Endothelial cell of umbilical vein (primary cell): ENCODE data around the gene S100A10. TPM values are rescaled to one million over a fixed set of nuclear protein-coding genes. Genes with fewer than 3 reads are reported as not detected.

Experiments used
- BruUV-seq: library from RNA; stranded (reverse); fragments of 400-500 nt; replicated peaks from 2 replicates; lab custom pipeline; 2021; lab: Mats Ljungman, UMichigan
- CTCF ChIA-PET: fragments of 300-600, 350-600 bp; sonication (Branson Sonifier 250); formaldehyde crosslinking; loops from one replicate; lab custom pipeline; 2021; ENCODE audit warnings: antibody characterized with exemption, inconsistent platforms; lab: Charles Lee
- POLR2A ChIA-PET: fragments of 300-600, 350-600 bp; sonication (Branson Sonifier 250); formaldehyde crosslinking; loops from one replicate; lab custom pipeline; 2021; ENCODE audit warnings: antibody characterized with exemption, inconsistent platforms; lab: Charles Lee
- DNase-seq: peaks from one replicate; pipeline ENCODE4 v3.0.0-alpha.2; 2011; ENCODE audit warnings: low read depth, low spot score
- FAIRE-seq: peaks from 2 replicates; lab custom pipeline; 2011; peaks lifted over from hg19 to GRCh38; lab: Jason Lieb, UNC
- H2AFZ ChIP-seq: 2 replicates; pipeline ENCODE4 v1.6.0; 2012; ENCODE audit warnings: low read depth, low read length, control low read depth, inconsistent platforms
- H3K27ac ChIP-seq: 2 replicates; pipeline ENCODE4 v1.5.1; 2011; ENCODE audit warnings: low read depth, mild to moderate bottlenecking, control low read depth, low read length, moderate library complexity; ENCODE audit not compliant: insufficient read depth
- H3K27me3 ChIP-seq, 2 experiments: 2 replicates each; pipeline versions ENCODE4 v1.6.0 to v1.6.1; 2011; ENCODE audit warnings: low read length in 2 of 2, mixed read lengths in 1 of 2; ENCODE audit not compliant: control insufficient read depth in 2 of 2, insufficient read depth in 2 of 2
- H3K36me3 ChIP-seq, 2 experiments: 2 replicates in 1 of 2; 3 replicates in 1 of 2; pipeline ENCODE4 v1.5.1; 2011; ENCODE audit warnings: low read length in 2 of 2, mild to moderate bottlenecking in 1 of 2, moderate library complexity in 1 of 2; ENCODE audit not compliant: control insufficient read depth in 2 of 2, insufficient read depth in 2 of 2; ENCODE audit errors: extremely low read depth in 1 of 2
- H3K4me1 ChIP-seq: 3 replicates; pipeline ENCODE4 v1.5.1; 2011; ENCODE audit warnings: mild to moderate bottlenecking, low read length; ENCODE audit not compliant: control insufficient read depth, insufficient read depth; ENCODE audit errors: extremely low read depth
- H3K4me2 ChIP-seq: 2 replicates; pipeline ENCODE4 v1.6.1; 2011; ENCODE audit warnings: low read length, control low read depth, mixed read lengths; ENCODE audit not compliant: insufficient read depth
- H3K4me3 ChIP-seq, 3 experiments: fragments of 200-600 bp in 1 of 3; sonication (generic), shearing (Covaris generic) in 1 of 3; replicated peaks in 1 of 3; 2 replicates each; pipeline ENCODE4 v1.5.1; 2011 to 2016; ENCODE audit warnings: control low read depth in 3 of 3, low read length in 3 of 3, mild to moderate bottlenecking in 2 of 3, inconsistent platforms in 1 of 3, low read depth in 1 of 3, moderate library complexity in 1 of 3; ENCODE audit not compliant: insufficient read depth in 1 of 3
- H3K79me2 ChIP-seq: 2 replicates; pipeline ENCODE4 v1.6.0; 2012; ENCODE audit warnings: low read length, inconsistent platforms; ENCODE audit not compliant: control insufficient read depth, insufficient read depth
- H3K9ac ChIP-seq: replicated peaks from 2 replicates; pipeline ENCODE3; 2011; ENCODE audit warnings: low read length, control low read depth; ENCODE audit not compliant: insufficient read depth; ENCODE audit errors: extremely low read depth
- H3K9me1 ChIP-seq: replicated peaks from 3 replicates; pipeline ENCODE4 v1.6.0; 2011; ENCODE audit warnings: mild to moderate bottlenecking, low read length; ENCODE audit not compliant: control insufficient read depth, insufficient read depth; ENCODE audit errors: extremely low read depth
- H3K9me3 ChIP-seq: replicated peaks from 2 replicates; pipeline ENCODE4 v1.5.1; 2012; ENCODE audit warnings: low read length, inconsistent platforms; ENCODE audit not compliant: control insufficient read depth, insufficient read depth
- H4K20me1 ChIP-seq: replicated peaks from 2 replicates; pipeline ENCODE3; 2011; ENCODE audit warnings: mild to moderate bottlenecking, low read length; ENCODE audit not compliant: control insufficient read depth, insufficient read depth; ENCODE audit errors: extremely low read depth
- CTCF ChIP-seq, 2 donors: IDR thresholded peaks; 1 replicate in 1 of 2; 2 replicates in 1 of 2; pipeline ENCODE4 v1.5.1; 2011; ENCODE audit warnings: low read length in 2 of 2, mild to moderate bottlenecking in 2 of 2, moderate library complexity in 2 of 2, control low read depth in 1 of 2, inconsistent platforms in 1 of 2, low read depth in 1 of 2; ENCODE audit not compliant: insufficient read depth in 1 of 2; ENCODE audit errors: extremely low read depth in 1 of 2
- FOS ChIP-seq: IDR thresholded peaks from 2 replicates; pipeline ENCODE4 v1.6.1; 2011; ENCODE audit warnings: mild to moderate bottlenecking, low read length, moderate library complexity, borderline replicate concordance; ENCODE audit not compliant: insufficient read depth
- JUN ChIP-seq: IDR thresholded peaks from 2 replicates; pipeline ENCODE4 v1.6.1; 2011; ENCODE audit warnings: borderline replicate concordance, low read depth; ENCODE audit not compliant: insufficient read length, insufficient read depth
- POLR2A ChIP-seq: IDR thresholded peaks from 2 replicates; pipeline ENCODE4 v1.6.1; 2012; ENCODE audit warnings: low read depth, mild to moderate bottlenecking, control low read depth, low read length
- POLR2AphosphoS5 ChIP-seq: IDR thresholded peaks from 2 replicates; pipeline ENCODE4 v1.6.1; 2012; ENCODE audit warnings: low read depth, mild to moderate bottlenecking, control low read depth, low read length, moderate library complexity; ENCODE audit not compliant: insufficient read depth
- dilution Hi-C: fragments of 300-500 bp; cut with MboI; formaldehyde crosslinking; loops from one replicate; pipeline ENCODE4 v1.15.0; 2019; ENCODE audit warnings: low sequenced_read_pairs; ENCODE audit not compliant: extremely low pct_ligation_motif_present
- intact Hi-C: fragments of 100-400 bp; cut with micrococcal nuclease; formaldehyde crosslinking; loops from one replicate; pipeline ENCODE4 v1.10.0; 2022
- polyA plus RNA-seq, 4 experiments: library from polyadenylated mRNA; depleted of rRNA in 3 of 4; stranded (reverse) in 3 of 4; unstranded in 1 of 4; fragments of >200 nt; gene quantifications; 2 replicates each; pipeline versions ENCODE4 v1.2.1 to v1.2.3, GENCODE V29; 2011 to 2012; ENCODE audit warnings: missing spikeins in 1 of 4
- total RNA-seq: library from RNA; stranded (reverse); gene quantifications from 2 replicates; pipeline ENCODE4 v1.2.3, GENCODE V29; 2021

The S100A10 gene
- total and polyA plus RNA-seq, 2 donors (not counting 3 experiments of a cell fraction or from before 2014, with no cell fraction given): 76.8 to 779 TPM

GRCh38 chr1:152014943-152015342, 21.3 kb upstream of the S100A10 start:
- H2AFZ ChIP-seq: no peak overlapping the region
- no peaks in the 10 kb centered on the region for H4K20me1 ChIP-seq
- H3K9me3 ChIP-seq: no peaks in the 10 kb centered on the region
- ChIA-PET CTCF (interaction anchor here (0.9 to 3.3 kb wide), 5 partner anchors 9 to 80 kb away, joined by 3 to 53 read pairs (median 11); no protein-coding TSS in a partner anchor), POLR2A (no interaction called here)
- BruUV-seq: no TSS peak
- H3K36me3 ChIP-seq: no peaks in the 10 kb centered on the region
- peaks cover 15 to 37% of the 10 kb centered on the region in 2 experiments for H3K27me3 ChIP-seq
- intact Hi-C loops: loop anchor here (10.0 kb wide), 1 partner anchor 480 kb away; no protein-coding TSS in a partner anchor
- DNase-seq (no peak), FAIRE-seq (no peak)
- dilution Hi-C loops: loop anchor here (25.0 kb wide), 1 partner anchor 103 kb away; the partner anchor contains the start of gene THEM4
- no peaks in the 10 kb centered on the region for H3K79me2 ChIP-seq
- H3K4me2 ChIP-seq: no peak overlapping the region
- no peak overlapping the region for H3K9ac ChIP-seq
- H3K4me3 ChIP-seq: no peak overlapping the region
- H3K9me1 ChIP-seq: no peaks in the 10 kb centered on the region
- H3K27ac ChIP-seq: no peak overlapping the region
- TF ChIP-seq POLR2AphosphoS5 (no peak), JUN (no peak), POLR2A (no peak)
- no peaks in the 10 kb centered on the region for H3K4me1 ChIP-seq

- Histone ChIP-seq H3K9me1 (no peaks in the 10 kb centered on the region), H3K79me2 (no peaks in the 10 kb centered on the region), H4K20me1 (no peaks in the 10 kb centered on the region), H3K36me3 (no peaks in the 10 kb centered on the region), H2AFZ (no peak overlapping the region), H3K4me3 (no peak overlapping the region), H3K27me3 (peaks cover 10 to 36% of the 10 kb centered on the region in 2 experiments), H3K27ac (no peak overlapping the region), H3K9me3 (no peaks in the 10 kb centered on the region), H3K4me2 (no peak overlapping the region), H3K4me1 (no peaks in the 10 kb centered on the region), H3K9ac (no peak overlapping the region)
- no TSS peak for BruUV-seq
- POLR2A ChIA-PET: no interaction called here
- dilution Hi-C loops (loop anchor here (25.0 kb wide), 1 partner anchor 101 kb away; the partner anchor contains the start of gene THEM4), intact Hi-C loops (loop anchor here (1.0 to 10.0 kb wide), 3 partner anchors 45 to 479 kb away; no protein-coding TSS in a partner anchor)
- TF ChIP-seq POLR2AphosphoS5 (no peak), CTCF (IDR thresholded peaks at IDR 0.05; ENCODE audit: extremely low read depth in 1 of 2, insufficient read depth in 1 of 2, low read depth in 1 of 2, low read length in 2 of 2) (peak; percentile 63 to 81), FOS (no peak)
- FAIRE-seq (peak; percentile 89), DNase-seq (peak; percentile 48)
- CTCF ChIA-PET: interaction anchor here (0.6 to 3.3 kb wide), 11 partner anchors 10 to 79 kb away, joined by 3 to 53 read pairs (median 7); partner anchors contain the start of gene S100A11
Observed at GRCh38 chr1:152013664-152014237, 20.1 kb upstream of the S100A10 start.
